Rectal smooth muscle tissue (tissue), 1 donor: ENCODE measurements around the gene LANCL2.
"Not testable (repeated sequence)": the region's sequence is repeated elsewhere in the genome, so short reads cannot be mapped to it uniquely, and the experiment has no call there.

Experiments used
- H3K27ac ChIP-seq: one replicate; pipeline ENCODE4 v1.7.0; 2013; ENCODE audit warnings: low read depth, low read length, inconsistent platforms
- H3K27me3 ChIP-seq: one replicate; pipeline ENCODE4 v1.7.0; 2013; ENCODE audit warnings: low read length; ENCODE audit not compliant: control insufficient read depth, insufficient read depth
- H3K36me3 ChIP-seq: one replicate; pipeline ENCODE4 v1.7.0; 2013; ENCODE audit warnings: low read length; ENCODE audit not compliant: control insufficient read depth, insufficient read depth
- H3K4me1 ChIP-seq: one replicate; pipeline ENCODE4 v1.7.0; 2013; ENCODE audit warnings: low read length; ENCODE audit not compliant: control insufficient read depth, insufficient read depth
- H3K4me3 ChIP-seq: one replicate; pipeline ENCODE4 v1.7.0; 2013; ENCODE audit warnings: low read length
- H3K9ac ChIP-seq: one replicate; pipeline ENCODE4 v1.7.0; 2013; ENCODE audit warnings: low read length

Gene LANCL2

GRCh38 chr7:55415173-55415778 lies 50.1 kb downstream of the LANCL2 start:
- H3K4me3 ChIP-seq, result no peak overlapping the region
- no peaks in the 10 kb centered on the region for H3K36me3 ChIP-seq
- no peak overlapping the region for H3K27ac ChIP-seq
- no peak overlapping the region for H3K9ac ChIP-seq
- no peaks in the 10 kb centered on the region for H3K27me3 ChIP-seq
- H3K4me1 ChIP-seq, result no peaks in the 10 kb centered on the region

- H3K4me1 ChIP-seq, H3K27ac ChIP-seq, H3K9ac ChIP-seq, H3K36me3 ChIP-seq, H3K27me3 ChIP-seq, H3K4me3 ChIP-seq: not testable (repeated sequence)
These were observed 52.3 kb downstream of the LANCL2 start for GRCh38 chr7:55417456-55417855.

- H3K27me3 ChIP-seq, result no peaks in the 10 kb centered on the region
- H3K9ac ChIP-seq, result no peak overlapping the region
- H3K36me3 ChIP-seq, result no peaks in the 10 kb centered on the region
- H3K4me1 ChIP-seq, result no peaks in the 10 kb centered on the region
- no peak overlapping the region for H3K27ac ChIP-seq
- H3K4me3 ChIP-seq, result no peak overlapping the region
These were observed 55.4 kb downstream of the LANCL2 start for GRCh38 chr7:55420530-55420929.

- H3K27ac ChIP-seq, result no peak overlapping the region
- H3K36me3 ChIP-seq, result no peaks in the 10 kb centered on the region
- no peak overlapping the region for H3K9ac ChIP-seq
- no peak overlapping the region for H3K4me3 ChIP-seq
- H3K27me3 ChIP-seq, result no peaks in the 10 kb centered on the region
- H3K4me1 ChIP-seq, result no peaks in the 10 kb centered on the region
These were observed 58.2 kb downstream of the LANCL2 start for GRCh38 chr7:55423277-55423711.

- no peak overlapping the region for H3K4me3 ChIP-seq
- H3K27me3 ChIP-seq, result no peaks in the 10 kb centered on the region
- H3K9ac ChIP-seq, result no peak overlapping the region
- H3K36me3 ChIP-seq, result no peaks in the 10 kb centered on the region
- H3K4me1 ChIP-seq, result no peaks in the 10 kb centered on the region
- no peak overlapping the region for H3K27ac ChIP-seq
These were observed 58.8 kb downstream of the LANCL2 start for GRCh38 chr7:55423891-55424290.

GRCh38 chr7:55425141-55425752 lies 60.1 kb downstream of the LANCL2 start:
- no peak overlapping the region for H3K27ac ChIP-seq
- no peaks in the 10 kb centered on the region for H3K4me1 ChIP-seq

GRCh38 chr7:55426676-55427075 lies 61.5 kb downstream of the LANCL2 start:
- Histone ChIP-seq H3K36me3 (no peaks in the 10 kb centered on the region), H3K27me3 (no peaks in the 10 kb centered on the region), H3K9ac (no peak overlapping the region), H3K4me1 (no peaks in the 10 kb centered on the region), H3K27ac (no peak overlapping the region), H3K4me3 (no peak overlapping the region)

More at GRCh38 chr7:55425141-55425752, 60.1 kb downstream of the LANCL2 start:
- no peak overlapping the region for H3K4me3 ChIP-seq
- no peak overlapping the region for H3K9ac ChIP-seq
- H3K27me3 ChIP-seq, result no peaks in the 10 kb centered on the region
- H3K36me3 ChIP-seq, result no peaks in the 10 kb centered on the region

GRCh38 chr7:55427342-55427741 lies 62.2 kb downstream of the LANCL2 start:
- Histone ChIP-seq H3K4me3 (no peak overlapping the region), H3K27me3 (no peaks in the 10 kb centered on the region)

GRCh38 chr7:55427800-55428199 lies 62.7 kb downstream of the LANCL2 start:
- Histone ChIP-seq H3K9ac (no peak overlapping the region), H3K4me1 (no peaks in the 10 kb centered on the region), H3K27me3 (no peaks in the 10 kb centered on the region), H3K36me3 (no peaks in the 10 kb centered on the region), H3K4me3 (no peak overlapping the region), H3K27ac (no peak overlapping the region)

More at GRCh38 chr7:55427342-55427741, 62.2 kb downstream of the LANCL2 start:
- Histone ChIP-seq H3K9ac (no peak overlapping the region), H3K36me3 (no peaks in the 10 kb centered on the region), H3K4me1 (no peaks in the 10 kb centered on the region), H3K27ac (no peak overlapping the region)

GRCh38 chr7:55429835-55430499 lies 64.8 kb downstream of the LANCL2 start:
- H3K27me3 ChIP-seq, result no peaks in the 10 kb centered on the region
- H3K9ac ChIP-seq, result no peak overlapping the region
- no peak overlapping the region for H3K4me3 ChIP-seq
- no peaks in the 10 kb centered on the region for H3K4me1 ChIP-seq
- no peaks in the 10 kb centered on the region for H3K36me3 ChIP-seq
- no peak overlapping the region for H3K27ac ChIP-seq

- Histone ChIP-seq H3K27me3 (no peaks in the 10 kb centered on the region), H3K27ac (no peak overlapping the region), H3K9ac (no peak overlapping the region), H3K36me3 (no peaks in the 10 kb centered on the region), H3K4me3 (no peak overlapping the region), H3K4me1 (no peaks in the 10 kb centered on the region)
These were observed 66.8 kb downstream of the LANCL2 start for GRCh38 chr7:55431898-55432297.

GRCh38 chr7:55432506-55432905 lies 67.4 kb downstream of the LANCL2 start:
- Histone ChIP-seq H3K9ac (no peak overlapping the region), H3K27me3 (no peaks in the 10 kb centered on the region), H3K4me3 (no peak overlapping the region), H3K27ac (no peak overlapping the region), H3K4me1 (no peaks in the 10 kb centered on the region), H3K36me3 (no peaks in the 10 kb centered on the region)
